ENCODE measurements around the gene SLC31A1.
"Not testable (repeated sequence)": the region's sequence is repeated elsewhere in the genome, so short reads cannot be mapped to it uniquely, and the experiment has no call there.

SLC31A1 gene

GRCh38 chr9:113267911-113268566 lies 46.7 kb downstream of the SLC31A1 start:
- DNase-seq: no peak

- DNase-seq: no peak
Measured at GRCh38 chr9:113269355-113269754, 48.0 kb downstream of the SLC31A1 start.

- DNase-seq: no peak
Measured at GRCh38 chr9:113269871-113270270, 48.5 kb downstream of the SLC31A1 start.

GRCh38 chr9:113274474-113275156 lies 53.3 kb downstream of the SLC31A1 start:
- no peak for DNase-seq

GRCh38 chr9:113275157-113276131 lies 54.1 kb downstream of the SLC31A1 start, which contains the start of the genes CDC26 and PRPF4:
TSS of gene CDC26 (minus strand) at chr9:113275572. CDS start at chr9:113272507, 3,065 bp downstream.
TSS of gene PRPF4 (plus strand) at chr9:113275658. CDS start at chr9:113275744, 86 bp downstream.
- DNase-seq: peak; percentile 94

- no peak for DNase-seq
Measured at GRCh38 chr9:113278840-113279239, 57.5 kb downstream of the SLC31A1 start.

- no peak for DNase-seq
Measured at GRCh38 chr9:113281356-113281755, 60.0 kb downstream of the SLC31A1 start.

GRCh38 chr9:113289091-113289490 lies 67.7 kb downstream of the SLC31A1 start:
- DNase-seq: no peak

- DNase-seq: no peak
Measured at GRCh38 chr9:113290052-113290607, 68.8 kb downstream of the SLC31A1 start.

- DNase-seq: no peak
Measured at GRCh38 chr9:113293285-113293878, 72.0 kb downstream of the SLC31A1 start.

- DNase-seq: not testable (repeated sequence)
Measured at GRCh38 chr9:113296247-113296646, 74.9 kb downstream of the SLC31A1 start.

- DNase-seq: no peak
Measured at GRCh38 chr9:113296796-113297558, 75.6 kb downstream of the SLC31A1 start.

GRCh38 chr9:113298311-113298710 lies 77.0 kb downstream of the SLC31A1 start:
- no peak for DNase-seq

GRCh38 chr9:113298924-113299770 lies 77.8 kb downstream of the SLC31A1 start:
- no peak for DNase-seq

- no peak for DNase-seq
Measured at GRCh38 chr9:113299800-113300292, 78.5 kb downstream of the SLC31A1 start.

- no peak for DNase-seq
Measured at GRCh38 chr9:113301548-113301947, 80.2 kb downstream of the SLC31A1 start.

- no peak for DNase-seq
Measured at GRCh38 chr9:113302792-113303418, 81.6 kb downstream of the SLC31A1 start, which contains the start of gene RNF183. TSS of gene RNF183 (minus strand) at chr9:113303376. CDS start at chr9:113298184, 5,192 bp downstream.

GRCh38 chr9:113306566-113306965 lies 85.2 kb downstream of the SLC31A1 start:
- no peak for DNase-seq

GRCh38 chr9:113307396-113307975 lies 86.1 kb downstream of the SLC31A1 start:
- DNase-seq: no peak
